HepG2 (cell line): Measurements from ENCODE around the gene GSTP1. TPM values are rescaled to one million over a fixed set of nuclear protein-coding genes. Genes with fewer than 3 reads are reported as not detected.

ENCODE experiments used
- ATF6 ChIP-seq: sonication (generic); formaldehyde crosslinking; conservative IDR thresholded peaks from 2 replicates; pipeline ENCODE4 v1.4.0; 2020; ENCODE audit warnings: missing genetic modification reagents
- DZIP1 ChIP-seq: sonication (generic); formaldehyde crosslinking; IDR thresholded peaks from 2 replicates; pipeline ENCODE4 v1.5.0; 2020; ENCODE audit warnings: mild to moderate bottlenecking, missing genetic modification reagents
- E2F1 ChIP-seq: sonication (generic); formaldehyde crosslinking; IDR thresholded peaks from 2 replicates; pipeline ENCODE4 v1.5.0; 2020; ENCODE audit warnings: missing genetic modification reagents
- HOMEZ ChIP-seq: IDR thresholded peaks from 2 replicates; pipeline ENCODE4 v1.6.1; 2016; ENCODE audit warnings: low read depth
- MAX ChIP-seq: IDR thresholded peaks from 2 replicates; pipeline ENCODE4 v1.6.1; 2012; ENCODE audit warnings: inconsistent platforms
- MYC ChIP-seq: sonication (generic); formaldehyde crosslinking; IDR thresholded peaks from 2 replicates; pipeline ENCODE4 v1.9.0; 2021; ENCODE audit warnings: missing genetic modification reagents, borderline replicate concordance
- PITX1 ChIP-seq: sonication (generic); formaldehyde crosslinking; IDR thresholded peaks from 2 replicates; pipeline ENCODE4 v1.5.1; 2020; ENCODE audit warnings: mild to moderate bottlenecking, missing genetic modification reagents
- SAFB2 ChIP-seq: sonication (generic); formaldehyde crosslinking; IDR thresholded peaks from 2 replicates; pipeline ENCODE4 v1.5.1; 2020; ENCODE audit warnings: missing genetic modification reagents, low read depth, mild to moderate bottlenecking, borderline replicate concordance
- SNAPC2 ChIP-seq: sonication (generic); formaldehyde crosslinking; IDR thresholded peaks from 2 replicates; pipeline ENCODE4 v1.8.1; 2022; ENCODE audit warnings: mild to moderate bottlenecking, missing genetic modification reagents
- ZBTB26 ChIP-seq: IDR thresholded peaks from 2 replicates; pipeline ENCODE4 v1.6.1; 2016; ENCODE audit warnings: missing compliant biosample characterization, missing genetic modification reagents, borderline replicate concordance
- ZFP37 ChIP-seq: sonication (generic); formaldehyde crosslinking; IDR thresholded peaks from 2 replicates; pipeline ENCODE4 v1.4.0; 2020; ENCODE audit warnings: missing genetic modification reagents, borderline replicate concordance
- ZNF362 ChIP-seq: sonication (generic); formaldehyde crosslinking; IDR thresholded peaks from 2 replicates; pipeline ENCODE4 v1.4.0; 2020; ENCODE audit warnings: missing genetic modification reagents, mild to moderate bottlenecking, borderline replicate concordance
- ZNF430 ChIP-seq: sonication (generic); formaldehyde crosslinking; IDR thresholded peaks from 2 replicates; pipeline ENCODE4 v1.9.0; 2021; ENCODE audit warnings: mild to moderate bottlenecking, missing genetic modification reagents
- ZNF710 ChIP-seq: sonication (generic); formaldehyde crosslinking; IDR thresholded peaks from 2 replicates; pipeline ENCODE4 v1.5.0; 2020; ENCODE audit warnings: mild to moderate bottlenecking, missing genetic modification reagents, borderline replicate concordance
- polyA plus RNA-seq, 8 experiments: library from polyadenylated mRNA; depleted of rRNA in 3 of 8; stranded (reverse) in 7 of 8; unstranded in 1 of 8; fragments of >200 nt; fragmentation: Illumina TruSeq in 4 of 8; extraction: Trizol in 4 of 8; gene quantifications; 2 replicates each; pipeline versions ENCODE4 v1.2.1 to v1.2.3, GENCODE V29; 2011 to 2016; ENCODE audit warnings: low read depth in 4 of 8, missing spikeins in 1 of 8, mixed read lengths in 1 of 8; ENCODE audit not compliant: insufficient read depth in 1 of 8
- total RNA-seq, 5 experiments: library from RNA; depleted of rRNA; stranded (reverse); fragments of >200 nt; fragmentation: Illumina TruSeq; extraction: Trizol; gene quantifications; 2 replicates each; pipeline ENCODE4 v1.2.3, GENCODE V29; 2016; ENCODE audit warnings: low read depth in 1 of 5

Gene GSTP1
- total and polyA plus RNA-seq, 2 of the 13 experiments (the other 11 are each of a cell fraction or from before 2014, with no cell fraction given): not detected

- TF ChIP-seq E2F1: peak; percentile 73; the same call in 1 of the 2 replicates
- no peak for TF ChIP-seq HOMEZ (CRISPR knock-in tag)
- peak; percentile 95 for TF ChIP-seq MAX
- 0 out of 2 replicates have a peak, but pooled peaks have one; percentile 29 for TF ChIP-seq ZNF362 (CRISPR knock-in tag)
- peak; percentile 56; the same call in 1 of the 2 replicates for TF ChIP-seq ZNF430 (CRISPR knock-in tag)
- TF ChIP-seq SNAPC2: no peak
- TF ChIP-seq MYC (CRISPR knock-in tag): peak; percentile 88
- peak; percentile 91 for TF ChIP-seq SAFB2 (CRISPR knock-in tag)
- no peak; the same call in 1 of the 2 replicates for TF ChIP-seq ZNF710 (CRISPR knock-in tag)
- peak; percentile 76; the same call in 1 of the 2 replicates for TF ChIP-seq ZBTB26
- no peak for TF ChIP-seq ZFP37 (CRISPR knock-in tag)
- no peak for TF ChIP-seq ATF6
- peak; percentile 25; the same call in 1 of the 2 replicates for TF ChIP-seq PITX1 (CRISPR knock-in tag)
- peak; percentile 57; the same call in 1 of the 2 replicates for TF ChIP-seq DZIP1
Measured at GRCh38 chr11:67629386-67630227, 46.0 kb downstream of the GSTP1 start, which contains the start of gene NUDT8 (continued).
